ENCODE data around the gene RFTN2. TPM values are rescaled to one million over a fixed set of nuclear protein-coding genes. Genes with fewer than 3 reads are reported as not detected.

The RFTN2 gene
- total RNA-seq, 4 donors from 2014 or later: 13.5 to 45.8 (median 38.6) TPM

DNA sequence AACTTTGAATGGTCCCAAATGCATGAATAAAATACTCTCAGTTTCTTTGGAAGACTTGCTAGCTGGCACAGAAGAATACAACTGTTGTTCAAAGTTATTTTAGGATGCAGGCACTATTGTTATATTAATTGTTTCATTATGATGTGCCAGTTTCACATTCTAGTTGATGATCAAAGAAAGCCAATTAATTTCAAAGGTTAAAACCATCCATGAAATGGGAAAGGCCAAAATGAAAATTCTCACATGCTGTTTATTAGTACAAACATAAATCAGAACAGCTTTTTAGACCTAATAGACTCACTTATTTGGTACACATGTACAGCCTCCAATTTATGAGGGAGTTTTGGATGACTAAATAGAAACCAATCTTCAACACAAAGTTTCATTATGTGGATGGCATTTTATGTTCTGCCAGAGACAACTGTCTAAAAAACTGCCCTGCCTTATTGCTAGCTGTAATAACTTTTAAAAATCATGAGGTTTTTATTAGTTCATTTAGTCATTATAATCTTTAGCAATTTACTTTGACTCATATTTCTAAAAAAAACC is 42.2 kb downstream of the RFTN2 start:
- Histone ChIP-seq H3K27me3 (no peaks in the 10 kb centered on the region), H3K9me3 (no peaks in the 10 kb centered on the region), H3K36me3 (peaks cover 0 to 22% (median 0%) of the 10 kb centered on the region in 3 donors), H3K27ac (peak overlapping the region in 1 of 4 donors; percentile 2), H3K4me3 (no peak overlapping the region), H3K4me1 (peaks cover 0 to 7% (median 3%) of the 10 kb centered on the region in 4 donors)
- no peak for DNase-seq (ENCODE audit: low spot score in 2 of 2)
- TF ChIP-seq POLR2A (IDR thresholded peaks at IDR 0.05) (no peak), EP300 (IDR thresholded peaks at IDR 0.05) (no peak)
- TF ChIP-seq, protein P1, sequence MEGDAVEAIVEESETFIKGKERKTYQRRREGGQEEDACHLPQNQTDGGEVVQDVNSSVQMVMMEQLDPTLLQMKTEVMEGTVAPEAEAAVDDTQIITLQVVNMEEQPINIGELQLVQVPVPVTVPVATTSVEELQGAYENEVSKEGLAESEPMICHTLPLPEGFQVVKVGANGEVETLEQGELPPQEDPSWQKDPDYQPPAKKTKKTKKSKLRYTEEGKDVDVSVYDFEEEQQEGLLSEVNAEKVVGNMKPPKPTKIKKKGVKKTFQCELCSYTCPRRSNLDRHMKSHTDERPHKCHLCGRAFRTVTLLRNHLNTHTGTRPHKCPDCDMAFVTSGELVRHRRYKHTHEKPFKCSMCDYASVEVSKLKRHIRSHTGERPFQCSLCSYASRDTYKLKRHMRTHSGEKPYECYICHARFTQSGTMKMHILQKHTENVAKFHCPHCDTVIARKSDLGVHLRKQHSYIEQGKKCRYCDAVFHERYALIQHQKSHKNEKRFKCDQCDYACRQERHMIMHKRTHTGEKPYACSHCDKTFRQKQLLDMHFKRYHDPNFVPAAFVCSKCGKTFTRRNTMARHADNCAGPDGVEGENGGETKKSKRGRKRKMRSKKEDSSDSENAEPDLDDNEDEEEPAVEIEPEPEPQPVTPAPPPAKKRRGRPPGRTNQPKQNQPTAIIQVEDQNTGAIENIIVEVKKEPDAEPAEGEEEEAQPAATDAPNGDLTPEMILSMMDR (IDR thresholded peaks at IDR 0.05): no peak

DNA sequence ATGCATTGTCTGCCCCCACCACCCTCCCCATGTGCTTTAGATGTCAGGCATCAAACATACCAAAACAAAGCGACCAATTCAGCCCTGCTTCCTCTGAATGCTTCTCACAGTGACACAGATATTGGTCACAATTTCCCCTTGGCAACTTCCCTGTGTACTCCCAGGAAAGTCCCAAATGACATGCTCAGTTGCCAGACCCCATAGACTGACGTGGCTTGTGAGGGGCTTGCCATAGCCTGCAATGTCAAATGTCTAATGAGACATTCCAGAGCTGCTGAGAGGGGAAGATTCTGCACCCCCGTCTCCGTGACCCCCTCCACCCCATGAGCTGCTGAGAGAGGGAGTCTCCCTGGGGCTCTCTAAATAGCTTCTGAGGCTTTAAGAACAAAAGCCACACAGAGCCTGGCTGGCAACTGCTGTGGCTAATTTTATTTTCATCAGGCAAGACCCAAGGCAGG is 47.3 kb downstream of the RFTN2 start:
- Histone ChIP-seq H3K4me1 (peaks cover 0 to 12% (median 3%) of the 10 kb centered on the region in 4 donors), H3K36me3 (peaks cover 0 to 42% (median 0%) of the 10 kb centered on the region in 3 donors), H3K9me3 (no peaks in the 10 kb centered on the region), H3K27me3 (no peaks in the 10 kb centered on the region), H3K27ac (peak overlapping the region; percentile 28 to 92 (median 74)), H3K4me3 (peak overlapping the region in 1 of 4 donors; percentile 2)
- peak; percentile 22 to 69 for TF ChIP-seq EP300 (IDR thresholded peaks at IDR 0.05)
- TF ChIP-seq, protein P1 (IDR thresholded peaks at IDR 0.05): no peak
- WGBS, 2 donors: 6 to 31% methylated on average over 4 of the region's 4 CpGs
- peak in 1 of 2 donors; percentile 6 for DNase-seq (ENCODE audit: low spot score in 2 of 2)

DNA sequence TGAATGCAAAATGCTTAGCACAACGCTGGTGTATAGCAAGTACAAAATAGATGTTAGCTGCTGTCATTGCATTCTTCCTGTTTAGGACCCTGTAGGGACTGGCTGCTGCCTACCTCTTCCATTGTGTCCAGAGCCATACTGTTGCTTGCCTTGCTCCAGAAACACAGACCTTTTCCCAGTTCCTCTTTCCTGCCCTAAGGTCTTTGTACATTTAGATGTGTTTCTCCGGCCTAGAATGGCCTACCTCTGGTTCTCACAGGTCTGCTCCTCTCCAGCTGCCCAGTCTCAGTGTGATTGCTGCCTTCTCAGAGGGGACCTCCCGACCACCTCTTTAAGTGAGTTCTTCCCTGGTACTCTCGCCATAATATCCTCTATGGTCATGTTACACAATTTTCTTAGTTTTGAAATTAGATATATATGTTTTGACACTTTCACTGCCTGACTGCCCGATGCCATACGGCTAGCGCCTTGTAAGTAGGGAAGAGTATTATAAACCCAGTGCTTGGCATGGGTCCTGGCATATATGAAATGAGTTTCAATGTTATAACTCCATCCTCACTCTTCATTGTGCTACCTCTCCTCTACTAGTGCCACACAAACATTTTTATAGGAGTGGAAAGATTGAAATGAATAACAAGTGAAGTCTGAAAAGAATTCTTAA is 48.3 kb downstream of the RFTN2 start:
- TF ChIP-seq POLR2A (IDR thresholded peaks at IDR 0.05) (no peak), EP300 (IDR thresholded peaks at IDR 0.05) (no peak)
- TF ChIP-seq, protein P1 (IDR thresholded peaks at IDR 0.05): no peak
- no peaks in the 10 kb centered on the region for H3K27me3 ChIP-seq
- H3K4me1 ChIP-seq: peaks cover 0 to 12% (median 3%) of the 10 kb centered on the region in 4 donors
- no peak overlapping the region for H3K4me3 ChIP-seq
- peak overlapping the region in 3 of 4 donors; percentile 28 to 92 (median 80) for H3K27ac ChIP-seq
- peaks cover 0 to 39% (median 0%) of the 10 kb centered on the region in 3 donors for H3K36me3 ChIP-seq
- no peaks in the 10 kb centered on the region for H3K9me3 ChIP-seq
- DNase-seq (ENCODE audit: low spot score in 2 of 2): no peak
- WGBS, 2 donors: 81 to 85% methylated on average over 7 of the region's 7 CpGs

DNA sequence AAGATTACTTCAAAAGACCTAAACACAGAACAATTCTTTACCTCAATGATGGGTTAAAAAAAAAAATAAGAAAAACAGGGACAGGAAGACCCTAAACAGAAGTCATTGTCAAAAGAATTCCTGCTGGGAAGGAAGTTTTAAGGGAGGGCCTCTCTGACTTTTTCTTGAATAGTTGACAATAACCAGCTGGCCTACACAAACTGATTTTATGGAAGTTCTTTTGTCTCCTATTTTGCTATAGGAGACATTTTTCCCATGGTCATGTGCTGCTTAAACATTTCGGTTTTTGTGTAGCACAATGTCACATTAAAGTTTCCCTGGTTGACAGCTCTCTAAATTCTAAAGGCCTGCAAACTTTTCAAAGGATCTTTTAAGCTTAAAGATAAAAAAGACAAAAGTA is 55.3 kb downstream of the RFTN2 start:
- H3K36me3 ChIP-seq: peaks cover 0 to 51% (median 0%) of the 10 kb centered on the region in 3 donors
- no peaks in the 10 kb centered on the region for H3K9me3 ChIP-seq
- TF ChIP-seq, protein P1 (IDR thresholded peaks at IDR 0.05): no peak
- no peak for TF ChIP-seq POLR2A (IDR thresholded peaks at IDR 0.05)
- no peak for TF ChIP-seq EP300 (IDR thresholded peaks at IDR 0.05)

DNA sequence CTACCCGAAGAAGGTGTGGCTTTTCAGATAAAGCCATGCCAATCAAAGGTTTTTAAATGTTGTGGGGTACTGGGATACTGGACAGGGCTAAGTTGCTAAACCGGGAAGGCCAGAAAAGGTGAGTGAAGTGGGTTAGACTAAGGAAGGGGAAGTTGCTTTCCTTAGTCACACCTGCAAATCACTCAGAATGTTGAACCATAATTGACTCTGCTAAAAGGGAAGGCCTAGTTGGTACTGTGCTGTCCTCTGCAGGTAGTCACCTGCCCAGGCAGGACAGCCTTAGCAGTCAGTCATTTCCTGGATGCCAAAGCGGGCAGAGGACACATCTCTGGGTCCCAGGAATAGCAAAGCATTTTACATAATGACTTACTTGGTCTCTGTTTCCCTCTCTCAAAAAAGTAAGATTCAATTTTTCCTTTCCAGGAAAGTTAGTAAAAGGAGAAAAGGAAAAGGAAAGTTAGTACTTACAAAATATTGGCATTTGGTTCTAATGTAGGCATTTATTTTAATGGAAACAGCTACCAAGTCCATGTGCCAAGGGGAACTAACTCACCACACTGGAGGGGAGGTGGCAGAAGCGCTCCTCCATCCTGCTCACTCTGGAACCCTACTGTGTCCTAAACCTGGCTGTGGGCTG is 60.3 kb downstream of the RFTN2 start:
- Histone ChIP-seq H3K36me3 (peaks cover 0 to 68% (median 0%) of the 10 kb centered on the region in 3 donors), H3K4me3 (no peak overlapping the region), H3K9me3 (no peaks in the 10 kb centered on the region), H3K27me3 (no peaks in the 10 kb centered on the region), H3K4me1 (no peaks in the 10 kb centered on the region), H3K27ac (no peak overlapping the region)
- no peak for DNase-seq (ENCODE audit: low spot score in 2 of 2)
- TF ChIP-seq EP300 (IDR thresholded peaks at IDR 0.05) (no peak), POLR2A (IDR thresholded peaks at IDR 0.05) (no peak)
- TF ChIP-seq, protein P1 (IDR thresholded peaks at IDR 0.05): no peak
- 81 to 85% methylated on average over 4 of the region's 4 CpGs for WGBS, 2 donors

More for the DNA sequence above, 55.3 kb downstream of the RFTN2 start:
- WGBS, 2 donors: 35 to 53% methylated on average over 1 of the region's 1 CpG
- H3K4me3 ChIP-seq: no peak overlapping the region
- no peak for DNase-seq (ENCODE audit: low spot score in 2 of 2)
- H3K27me3 ChIP-seq: no peaks in the 10 kb centered on the region
- peaks cover 0 to 4% (median 0%) of the 10 kb centered on the region in 4 donors for H3K4me1 ChIP-seq
- H3K27ac ChIP-seq: peak overlapping the region in 1 of 4 donors; percentile 15
